IPS-20b (cell line): ENCODE results near the gene ARHGAP15.

ENCODE experiments used
- H3K27ac ChIP-seq: one replicate; pipeline ENCODE4 v1.5.1; 2013; ENCODE audit warnings: low read length
- H3K27me3 ChIP-seq: 2 replicates; pipeline ENCODE4 v1.6.1; 2013; ENCODE audit warnings: mild to moderate bottlenecking, low read length, inconsistent platforms; ENCODE audit not compliant: insufficient read depth
- H3K36me3 ChIP-seq: 2 replicates; pipeline ENCODE4 v1.6.1; 2013; ENCODE audit warnings: low read depth, mild to moderate bottlenecking, inconsistent platforms, low read length, moderate library complexity; ENCODE audit not compliant: insufficient read depth
- H3K4me1 ChIP-seq: 2 replicates; pipeline ENCODE4 v1.6.1; 2013; ENCODE audit warnings: mild to moderate bottlenecking, control low read depth, inconsistent platforms, low read length, moderate library complexity; ENCODE audit not compliant: insufficient read depth
- H3K4me3 ChIP-seq: 2 replicates; pipeline ENCODE4 v1.5.1; 2013; ENCODE audit warnings: mild to moderate bottlenecking, low read length, inconsistent platforms
- H3K9ac ChIP-seq: 2 replicates; pipeline ENCODE4 v1.6.1; 2013; ENCODE audit warnings: low read depth, mild to moderate bottlenecking, inconsistent platforms, low read length, moderate library complexity
- H3K9me3 ChIP-seq: 2 replicates; pipeline ENCODE4 v1.6.1; 2013; ENCODE audit warnings: mild to moderate bottlenecking, low read depth, low read length, inconsistent platforms; ENCODE audit not compliant: insufficient read depth

The ARHGAP15 gene

DNA sequence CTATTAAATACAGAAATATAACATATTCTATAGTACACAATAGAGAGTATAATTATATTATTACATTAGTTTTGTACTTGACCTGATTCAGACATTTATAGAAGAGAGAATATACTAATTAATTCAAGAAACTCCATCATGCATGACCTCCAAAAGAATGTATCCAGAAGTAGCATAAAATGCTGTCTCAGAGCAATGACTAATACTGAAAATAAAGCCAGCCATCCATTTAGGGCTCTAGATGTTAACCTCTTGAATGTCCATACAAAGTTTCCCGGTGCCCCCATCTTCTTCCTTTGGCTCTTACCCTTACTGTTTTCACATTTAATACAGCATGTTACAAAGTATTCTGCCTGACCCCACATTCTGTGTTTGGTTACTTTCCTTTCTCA is 102.0 kb downstream of the ARHGAP15 start:
- Histone ChIP-seq H3K9ac (no peak overlapping the region), H3K4me3 (no peak overlapping the region), H3K27ac (no peak overlapping the region), H3K36me3 (no peaks in the 10 kb centered on the region), H3K9me3 (peaks cover 4% of the 10 kb centered on the region; the same call in 1 of the 2 replicates), H3K27me3 (no peaks in the 10 kb centered on the region), H3K4me1 (peaks cover 18% of the 10 kb centered on the region)

DNA sequence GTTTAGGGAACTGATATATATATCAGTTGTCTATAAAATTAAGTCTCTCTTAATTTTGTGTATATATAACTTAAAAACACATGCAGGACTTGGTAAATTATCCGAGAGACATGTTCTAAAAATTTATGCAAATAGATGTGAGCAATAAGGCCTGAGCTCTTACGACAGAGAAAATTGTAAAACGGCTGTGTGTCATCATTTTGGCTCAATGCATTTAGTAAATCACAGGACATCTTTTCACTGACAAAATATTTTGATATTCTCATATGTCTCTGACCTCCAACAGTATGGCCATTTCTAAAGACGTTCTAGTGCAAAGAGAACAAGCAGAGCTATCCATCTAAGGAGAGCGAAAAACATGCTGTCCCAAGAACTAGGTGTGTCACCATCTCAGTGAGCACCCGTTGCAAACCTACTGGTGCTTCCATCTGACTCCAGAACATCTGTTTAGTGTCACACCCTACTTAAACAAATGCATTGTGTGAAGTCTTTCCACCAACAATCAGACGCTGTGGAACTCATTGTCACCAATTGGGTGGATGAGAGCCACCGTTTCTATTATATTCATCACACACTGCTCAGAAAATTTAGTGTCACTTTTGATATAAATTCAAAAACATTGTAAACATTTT is 108.0 kb downstream of the ARHGAP15 start:
- H3K36me3 ChIP-seq: no peaks in the 10 kb centered on the region
- H3K4me1 ChIP-seq: peaks cover 13% of the 10 kb centered on the region
- no peak overlapping the region for H3K27ac ChIP-seq
- no peak overlapping the region for H3K9ac ChIP-seq
- H3K4me3 ChIP-seq: no peak overlapping the region
- no peaks in the 10 kb centered on the region for H3K27me3 ChIP-seq
- H3K9me3 ChIP-seq: peaks cover 4% of the 10 kb centered on the region; the same call in 1 of the 2 replicates

DNA sequence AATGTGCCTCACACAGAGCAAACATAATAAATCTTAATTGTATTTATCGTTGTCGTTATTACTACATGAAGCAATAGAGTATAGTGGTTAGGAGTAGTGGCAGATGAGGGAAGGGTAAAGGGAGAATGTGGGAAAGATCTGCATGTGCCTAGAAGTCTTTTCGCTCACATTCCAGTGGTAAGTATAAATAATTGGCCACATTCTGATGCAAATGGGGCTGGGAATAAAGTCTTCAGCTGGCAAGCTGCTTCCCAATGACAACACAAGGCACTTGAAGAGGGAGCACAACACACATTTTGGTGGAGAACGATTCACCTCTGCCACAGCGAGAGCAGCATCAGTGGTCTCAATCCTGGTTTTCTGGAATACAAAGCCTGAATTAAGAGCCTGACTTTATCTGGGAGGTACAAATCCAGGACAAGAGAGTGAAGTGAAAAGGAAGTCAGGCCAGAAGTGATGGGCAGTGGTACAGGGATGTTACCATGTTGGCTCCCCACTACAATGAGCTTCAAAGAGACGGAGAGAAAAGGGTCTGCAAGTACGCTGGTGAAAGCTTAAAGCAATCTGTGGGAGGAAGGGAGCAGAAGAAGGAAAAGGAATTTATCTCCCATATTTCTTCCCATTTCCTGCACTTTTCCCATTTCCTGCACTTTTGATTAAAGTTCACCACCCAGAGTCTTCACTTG is 112.3 kb downstream of the ARHGAP15 start:
- Histone ChIP-seq H3K4me3 (peak overlapping the region; percentile 46), H3K9me3 (no peaks in the 10 kb centered on the region), H3K27ac (no peak overlapping the region), H3K9ac (no peak overlapping the region), H3K4me1 (peaks cover 13% of the 10 kb centered on the region), H3K27me3 (no peaks in the 10 kb centered on the region), H3K36me3 (no peaks in the 10 kb centered on the region)

DNA sequence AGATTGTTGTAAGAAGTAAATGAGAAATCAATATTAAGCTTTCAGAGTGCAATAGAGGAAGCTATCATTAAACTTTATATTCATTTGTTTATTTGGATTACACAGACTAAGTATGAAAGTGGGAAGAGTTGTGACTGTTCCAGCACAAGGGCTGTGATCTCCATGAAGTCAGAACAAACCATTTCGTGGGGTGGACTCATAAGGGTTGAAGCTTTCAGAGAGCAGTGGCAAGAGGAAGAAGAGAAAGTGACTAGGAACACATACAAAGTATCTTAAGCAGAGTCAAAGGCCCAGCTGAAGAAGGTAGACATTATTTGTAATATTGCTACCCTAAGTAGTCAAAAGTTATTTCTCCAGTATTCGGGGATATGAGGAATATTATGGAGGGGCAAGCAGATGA is 117.0 kb downstream of the ARHGAP15 start:
- Histone ChIP-seq H3K9me3 (no peaks in the 10 kb centered on the region), H3K9ac (no peak overlapping the region), H3K36me3 (no peaks in the 10 kb centered on the region), H3K27ac (no peak overlapping the region), H3K4me1 (peaks cover 8% of the 10 kb centered on the region; the same call in 1 of the 2 replicates), H3K27me3 (no peaks in the 10 kb centered on the region), H3K4me3 (no peak overlapping the region)

GRCh38 chr2:143246815-143247744 is 117.9 kb downstream of the ARHGAP15 start:
- Histone ChIP-seq H3K9me3 (no peaks in the 10 kb centered on the region), H3K4me1 (peaks cover under 1% of the 10 kb centered on the region; the same call in 1 of the 2 replicates), H3K9ac (no peak overlapping the region), H3K4me3 (no peak overlapping the region), H3K36me3 (no peaks in the 10 kb centered on the region), H3K27ac (no peak overlapping the region), H3K27me3 (no peaks in the 10 kb centered on the region)

DNA sequence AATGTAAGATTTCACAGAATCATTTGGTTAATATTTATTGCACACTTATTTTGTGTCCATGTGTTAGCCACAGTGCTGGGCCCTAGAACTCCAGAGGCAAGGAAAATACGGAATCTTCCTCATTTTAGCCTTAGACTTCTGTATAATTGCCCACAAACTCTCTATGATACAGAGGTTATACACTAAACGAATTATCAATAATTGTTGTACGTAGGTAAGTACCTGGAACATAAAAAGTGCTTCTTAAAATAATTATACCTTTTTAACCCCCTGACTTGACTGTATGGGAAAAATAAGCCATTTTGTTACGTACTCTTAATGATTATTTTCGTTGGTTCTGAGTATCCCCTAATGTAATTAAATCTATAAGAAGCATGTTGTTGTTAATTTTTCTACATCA is 119.4 kb downstream of the ARHGAP15 start:
- no peaks in the 10 kb centered on the region for H3K27me3 ChIP-seq
- no peaks in the 10 kb centered on the region for H3K36me3 ChIP-seq

GRCh38 chr2:143251681-143252080 is 122.5 kb downstream of the ARHGAP15 start:
- Histone ChIP-seq H3K27me3 (no peaks in the 10 kb centered on the region), H3K9ac (no peak overlapping the region), H3K27ac (no peak overlapping the region), H3K4me1 (peaks cover 2% of the 10 kb centered on the region; the same call in 1 of the 2 replicates), H3K36me3 (no peaks in the 10 kb centered on the region), H3K4me3 (no peak overlapping the region), H3K9me3 (no peaks in the 10 kb centered on the region)

More for the DNA sequence above, 119.4 kb downstream of the ARHGAP15 start:
- Histone ChIP-seq H3K9me3 (no peaks in the 10 kb centered on the region), H3K9ac (no peak overlapping the region), H3K4me1 (no peaks in the 10 kb centered on the region), H3K4me3 (no peak overlapping the region), H3K27ac (no peak overlapping the region)

GRCh38 chr2:143252138-143252907 is 123.1 kb downstream of the ARHGAP15 start:
- no peak overlapping the region for H3K9ac ChIP-seq
- H3K4me1 ChIP-seq: peaks cover 2% of the 10 kb centered on the region; the same call in 1 of the 2 replicates
- H3K4me3 ChIP-seq: no peak overlapping the region
- H3K27ac ChIP-seq: no peak overlapping the region
- H3K27me3 ChIP-seq: no peaks in the 10 kb centered on the region
- H3K9me3 ChIP-seq: no peaks in the 10 kb centered on the region
- no peaks in the 10 kb centered on the region for H3K36me3 ChIP-seq

GRCh38 chr2:143254110-143254509 is 124.9 kb downstream of the ARHGAP15 start:
- Histone ChIP-seq H3K36me3 (no peaks in the 10 kb centered on the region), H3K9ac (no peak overlapping the region), H3K4me1 (peaks cover 12% of the 10 kb centered on the region; the same call in 1 of the 2 replicates), H3K27me3 (no peaks in the 10 kb centered on the region), H3K4me3 (no peak overlapping the region), H3K9me3 (no peaks in the 10 kb centered on the region), H3K27ac (no peak overlapping the region)

- Histone ChIP-seq H3K9me3 (no peaks in the 10 kb centered on the region), H3K27me3 (no peaks in the 10 kb centered on the region), H3K4me3 (no peak overlapping the region), H3K27ac (no peak overlapping the region), H3K4me1 (peaks cover 13% of the 10 kb centered on the region; the same call in 1 of the 2 replicates), H3K9ac (no peak overlapping the region), H3K36me3 (no peaks in the 10 kb centered on the region)
These were observed 125.9 kb downstream of the ARHGAP15 start for GRCh38 chr2:143255086-143255485.

- no peak overlapping the region for H3K27ac ChIP-seq
- no peak overlapping the region for H3K4me3 ChIP-seq
- H3K9me3 ChIP-seq: no peaks in the 10 kb centered on the region
- no peaks in the 10 kb centered on the region for H3K27me3 ChIP-seq
- H3K4me1 ChIP-seq: peaks cover 13% of the 10 kb centered on the region; the same call in 1 of the 2 replicates
- H3K36me3 ChIP-seq: no peaks in the 10 kb centered on the region
- no peak overlapping the region for H3K9ac ChIP-seq
These were observed 126.7 kb downstream of the ARHGAP15 start for GRCh38 chr2:143255899-143256298.
